Left cardiac atrium (tissue), 4 donors: ENCODE results near the gene SETDB1. TPM values are rescaled to one million over a fixed set of nuclear protein-coding genes. Genes with fewer than 3 reads are reported as not detected.

Source experiments
- ATAC-seq, 2 donors: fragments of 200-7000 bp; cut with Tn5 transposase; one replicate each; pipeline ENCODE4 v1.9.1; 2020; ENCODE audit warnings: mild to moderate bottlenecking in 2 of 2, moderate library complexity in 2 of 2
- DNase-seq: peaks from one replicate; pipeline ENCODE4 v3.0.0-alpha.2; 2020
- intact Hi-C, 2 donors: fragments of 100-400 bp; cut with DNase I; formaldehyde crosslinking; loops; one replicate each; pipeline versions ENCODE4 v1.14.1 to v1.15.1; 2022 to 2023
- total RNA-seq, 2 donors: library from RNA; stranded (reverse); fragmentation: NEBNext Ultra II Directional; extraction: Animal tissue kit (Norgen Biotek cat#: 25700); gene quantifications; one replicate each; pipeline ENCODE4 v1.2.1, GENCODE V29; 2021
- donor health status: DM: no; HTN: yes; CAD: no.
- donor health status: DM: no; HTN: yes; CAD: no; lungs with severe emphysema.
- donor health status: DM: yes; HTN: yes; CAD: no.
- donor health status: Dilated cardiomyopathy.

Gene SETDB1
- total RNA-seq, 2 donors from 2014 or later: 16.3 to 19.9 TPM

- intact Hi-C loops: loop anchor here in 1 of 2 donors (10.0 kb wide), 1 partner anchor 46 kb away; the partner anchor contains the start of gene SETDB1
- DNase-seq: peak; percentile 84
- ATAC-seq: peak; percentile 59 to 61
Measured at GRCh38 chr1:150970808-150971582, 44.8 kb downstream of the SETDB1 start.

GRCh38 chr1:150971583-150972416 lies 45.6 kb downstream of the SETDB1 start:
- peak; percentile 28 for DNase-seq
- ATAC-seq: peak in 1 of 2 donors; percentile 1
- intact Hi-C loops: loop anchor here in 1 of 2 donors (10.0 kb wide), 1 partner anchor 47 kb away; the partner anchor contains the start of gene SETDB1

GRCh38 chr1:150972417-150972940 lies 46.3 kb downstream of the SETDB1 start:
- ATAC-seq (no peak), DNase-seq (no peak)
- intact Hi-C loops: loop anchor here in 1 of 2 donors (10.0 kb wide), 1 partner anchor 48 kb away; the partner anchor contains the start of gene SETDB1

- intact Hi-C loops: loop anchor here in 1 of 2 donors (10.0 kb wide), 1 partner anchor 49 kb away; the partner anchor contains the start of gene SETDB1
- DNase-seq: peak; percentile 40
- ATAC-seq: no peak
Measured at GRCh38 chr1:150973258-150973835, 47.2 kb downstream of the SETDB1 start.

GRCh38 chr1:150973836-150974579 lies 47.8 kb downstream of the SETDB1 start:
- intact Hi-C loops: loop anchor here in 1 of 2 donors (10.0 kb wide), 1 partner anchor 49 kb away; the partner anchor contains the start of gene SETDB1
- peak; percentile 10 to 48 for ATAC-seq
- DNase-seq: peak; percentile 52

- DNase-seq (peak; percentile 86), ATAC-seq (peak; percentile 73 to 83)
- intact Hi-C loops: loop anchor here in 1 of 2 donors (10.0 kb wide), 1 partner anchor 50 kb away; the partner anchor contains the start of gene SETDB1
Measured at GRCh38 chr1:150974580-150975478, 48.7 kb downstream of the SETDB1 start, which contains the start of gene CERS2. CERS2 (minus strand) TSS chr1:150974835; CDS start chr1:150969090, 5,745 bp downstream.

GRCh38 chr1:150976401-150976821 lies 50.2 kb downstream of the SETDB1 start:
- ATAC-seq (no peak), DNase-seq (no peak)
- intact Hi-C loops: loop anchor here in 1 of 2 donors (10.0 kb wide), 1 partner anchor 52 kb away; the partner anchor contains the start of gene SETDB1

GRCh38 chr1:150976879-150977694 lies 50.9 kb downstream of the SETDB1 start:
- intact Hi-C loops: loop anchor here in 1 of 2 donors (10.0 kb wide), 1 partner anchor 52 kb away; the partner anchor contains the start of gene SETDB1
- peak; percentile 43 to 64 for ATAC-seq
- DNase-seq: peak; percentile 82

- intact Hi-C loops: loop anchor here in 1 of 2 donors (2.0 to 10.0 kb wide), 2 partner anchors 23 to 55 kb away; partner anchors contain the start of gene SETDB1
- DNase-seq: peak; percentile 89
- ATAC-seq: peak; percentile 27 to 38
Measured at GRCh38 chr1:150979092-150980056, 53.2 kb downstream of the SETDB1 start.

GRCh38 chr1:150981177-150981804 lies 55.1 kb downstream of the SETDB1 start:
- peak; percentile 29 for DNase-seq
- ATAC-seq: peak in 1 of 2 donors; percentile 48
- intact Hi-C loops: loop anchor here in 1 of 2 donors (2.0 kb wide), 1 partner anchor 22 kb away; no protein-coding TSS in a partner anchor

GRCh38 chr1:150981805-150982712 lies 55.9 kb downstream of the SETDB1 start, which contains the start of gene ANXA9:
ANXA9 (plus strand) TSS chr1:150982292; CDS start chr1:150983106, 814 bp downstream.
- intact Hi-C loops: loop anchor here in 1 of 2 donors (2.0 kb wide), 1 partner anchor 21 kb away; no protein-coding TSS in a partner anchor
- ATAC-seq (peak in 1 of 2 donors; percentile 58), DNase-seq (no peak)

GRCh38 chr1:150985179-150985825 lies 59.1 kb downstream of the SETDB1 start:
- intact Hi-C loops: no loop called here
- DNase-seq (no peak), ATAC-seq (no peak)
